NCI-H1694 treated with DMSO at 0.1 percent for 48 hours (cell line): ENCODE data around the gene ANO2.

Experiments used
- DNase-seq: peaks from one replicate; lab custom pipeline; 2025; lab: John Stamatoyannopoulos, UW

Gene ANO2

GRCh38 chr12:5916785-5917290 is 28.2 kb downstream of the ANO2 start:
- DNase-seq = no peak

GRCh38 chr12:5915511-5915910 is 29.5 kb downstream of the ANO2 start:
- no peak for DNase-seq

- no peak for DNase-seq
These were observed 30.5 kb downstream of the ANO2 start for GRCh38 chr12:5914387-5915149.

GRCh38 chr12:5913387-5913786 is 31.7 kb downstream of the ANO2 start:
- no peak for DNase-seq

- no peak for DNase-seq
These were observed 32.4 kb downstream of the ANO2 start for GRCh38 chr12:5912437-5913334.

- DNase-seq = no peak
These were observed 33.0 kb downstream of the ANO2 start for GRCh38 chr12:5912011-5912410.

- DNase-seq = no peak
These were observed 34.1 kb downstream of the ANO2 start for GRCh38 chr12:5910790-5911548.

- no peak for DNase-seq
These were observed 35.5 kb downstream of the ANO2 start for GRCh38 chr12:5909560-5909959.

GRCh38 chr12:5908251-5908650 is 36.8 kb downstream of the ANO2 start:
- DNase-seq = no peak

- DNase-seq = no peak
These were observed 37.3 kb downstream of the ANO2 start for GRCh38 chr12:5907807-5908206.

GRCh38 chr12:5905757-5906156 is 39.3 kb downstream of the ANO2 start:
- no peak for DNase-seq

- DNase-seq = no peak
These were observed 40.1 kb downstream of the ANO2 start for GRCh38 chr12:5904969-5905368.

GRCh38 chr12:5904441-5904840 is 40.6 kb downstream of the ANO2 start:
- no peak for DNase-seq

GRCh38 chr12:5902736-5903135 is 42.3 kb downstream of the ANO2 start:
- DNase-seq = no peak

GRCh38 chr12:5901416-5901815 is 43.6 kb downstream of the ANO2 start:
- no peak for DNase-seq

- no peak for DNase-seq
These were observed 44.4 kb downstream of the ANO2 start for GRCh38 chr12:5900533-5901205.

GRCh38 chr12:5900076-5900475 is 45.0 kb downstream of the ANO2 start:
- no peak for DNase-seq

- DNase-seq = no peak
These were observed 45.4 kb downstream of the ANO2 start for GRCh38 chr12:5899675-5900074.

GRCh38 chr12:5898874-5899273 is 46.2 kb downstream of the ANO2 start:
- DNase-seq = no peak

GRCh38 chr12:5889381-5890047 is 55.5 kb downstream of the ANO2 start:
- DNase-seq = no peak

GRCh38 chr12:5888816-5889315 is 56.2 kb downstream of the ANO2 start:
- no peak for DNase-seq
